ENCODE measurements around the gene SMYD3.
"Not testable (repeated sequence)": the region's sequence is repeated elsewhere in the genome, so short reads cannot be mapped to it uniquely, and the experiment has no call there.

The SMYD3 gene

DNA sequence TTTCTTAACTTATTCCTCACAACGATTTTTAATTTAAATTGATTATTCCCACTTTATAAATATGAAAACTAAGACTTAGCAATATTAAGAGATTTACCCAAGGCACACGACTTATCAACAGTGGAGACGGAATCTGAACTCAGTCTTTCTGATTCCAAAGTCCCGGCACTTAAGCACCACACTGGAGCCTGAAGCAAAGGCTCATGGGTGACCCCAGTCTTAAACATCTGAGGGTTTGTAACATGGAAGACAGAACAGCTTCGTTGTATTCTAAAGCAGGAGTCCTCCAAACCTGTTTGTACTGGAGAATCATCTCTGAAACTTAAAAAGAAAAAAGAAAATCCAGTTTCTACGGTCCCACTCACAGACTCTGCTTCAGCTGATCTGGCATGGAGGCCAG is 519.5 kb downstream of the SMYD3 start:
- ATAC-seq (replicated peaks) (no peak), DNase-seq (no peak)
- Mint-ChIP-seq H3K27me3 (no peaks in the 10 kb centered on the region), H3K9me3 (peaks cover 0 to 1% of the 10 kb centered on the region in 2 donors), H3K27ac (no peak overlapping the region), H3K4me1 (peaks cover 0 to 3% of the 10 kb centered on the region in 2 donors), H3K36me3 (peaks cover 2 to 9% of the 10 kb centered on the region in 2 donors), H3K4me3 (no peak overlapping the region)

DNA sequence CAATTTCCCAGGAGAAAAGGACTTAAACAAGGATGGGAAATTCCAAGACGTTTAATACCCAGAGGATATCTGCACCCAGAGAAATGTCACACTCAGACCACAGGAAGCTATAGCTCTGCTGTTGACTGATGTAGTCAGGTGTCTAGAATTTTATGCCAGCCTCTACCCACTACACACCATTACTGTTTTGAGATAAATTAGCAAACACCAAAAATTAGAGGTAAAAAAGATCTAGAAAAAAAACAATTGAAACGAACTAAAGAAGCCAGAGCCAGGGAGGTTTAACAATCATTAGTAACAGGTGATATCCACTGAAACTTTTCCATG is 519.9 kb downstream of the SMYD3 start:
- no peak for ATAC-seq (replicated peaks)
- Mint-ChIP-seq H3K27me3 (no peaks in the 10 kb centered on the region), H3K27ac (no peak overlapping the region)

DNA sequence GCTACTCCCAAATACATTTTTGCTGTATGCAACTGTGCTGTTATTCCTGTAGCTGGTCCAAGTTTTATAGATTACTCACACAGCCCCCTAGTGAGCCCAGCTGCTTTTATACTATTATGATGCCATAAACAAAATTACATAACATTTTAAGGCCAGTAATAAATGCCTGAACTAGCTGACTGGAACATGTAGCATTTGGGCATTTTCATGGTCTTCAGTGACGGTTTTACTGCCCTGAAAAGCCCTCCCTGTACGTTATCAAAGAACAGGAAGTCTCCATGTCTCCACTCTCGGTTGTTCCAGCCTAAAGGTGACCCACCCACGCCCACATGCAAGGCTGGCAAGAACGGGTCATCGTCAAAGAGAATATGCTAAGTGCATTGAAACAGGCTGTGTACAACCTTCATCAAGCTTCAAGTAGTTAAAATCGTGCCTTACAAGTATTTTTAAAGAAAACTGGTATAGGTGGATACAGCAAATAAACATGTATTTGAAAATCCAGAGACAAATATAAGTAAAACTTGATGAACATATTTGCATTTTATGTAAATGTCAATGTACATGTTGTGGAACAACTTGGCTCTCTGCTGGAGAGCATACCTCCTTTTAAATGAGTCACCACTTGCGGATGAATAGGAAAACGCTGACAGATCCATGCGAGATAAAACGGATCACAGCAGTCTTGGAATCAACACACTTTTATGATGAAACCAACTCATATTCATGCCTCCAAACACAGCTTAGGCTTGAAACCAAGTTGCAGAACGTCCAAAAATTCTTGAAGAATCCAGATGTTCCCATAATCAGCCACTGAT is 520.5 kb downstream of the SMYD3 start:
- no peak for ATAC-seq (replicated peaks)
- H3K4me1 Mint-ChIP-seq = peaks cover 0 to 3% of the 10 kb centered on the region in 2 donors
- H3K9me3 Mint-ChIP-seq = peaks cover 0 to 1% of the 10 kb centered on the region in 2 donors

More for the DNA sequence above, 519.9 kb downstream of the SMYD3 start:
- DNase-seq = no peak
- Mint-ChIP-seq H3K9me3 (peaks cover 0 to 1% of the 10 kb centered on the region in 2 donors), H3K36me3 (peaks cover 2 to 9% of the 10 kb centered on the region in 2 donors), H3K4me1 (peaks cover 0 to 3% of the 10 kb centered on the region in 2 donors), H3K4me3 (no peak overlapping the region)

DNA sequence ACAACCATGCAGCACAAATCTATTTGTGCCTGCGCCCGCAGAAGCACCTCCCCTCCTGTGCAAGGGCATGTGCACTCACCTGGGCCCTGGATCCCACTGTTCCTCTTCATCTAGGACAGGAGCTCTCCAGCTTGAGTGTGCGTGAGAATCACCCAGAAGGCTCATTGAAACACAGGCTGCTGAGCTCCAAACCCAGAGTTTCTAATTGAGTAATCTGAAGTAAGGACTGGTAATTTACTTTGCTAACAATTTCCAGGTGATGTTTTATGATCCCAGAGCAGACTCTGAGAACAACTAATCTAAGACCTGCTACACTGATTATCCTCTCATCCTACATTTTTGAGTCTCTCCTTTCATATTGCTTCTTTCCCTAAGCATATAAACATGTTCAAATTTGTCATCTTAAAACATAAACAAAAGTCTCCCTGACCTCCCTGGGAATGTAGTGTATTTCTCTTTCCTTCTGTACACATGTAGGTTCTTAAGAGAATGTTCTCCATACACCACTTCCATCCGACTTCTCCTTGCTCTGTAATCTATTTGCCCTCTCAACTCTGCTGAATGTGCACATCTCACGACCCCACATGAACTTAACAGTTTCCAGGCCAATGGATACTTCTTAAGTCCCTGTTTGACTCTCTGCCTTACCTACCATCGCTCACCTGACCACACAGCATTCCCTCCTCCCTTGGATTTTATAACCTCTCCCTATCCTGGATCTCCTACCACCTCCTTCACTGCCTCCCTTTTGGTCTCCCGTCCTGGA is 522.5 kb downstream of the SMYD3 start:
- ATAC-seq (replicated peaks) (no peak), DNase-seq (no peak)
- Mint-ChIP-seq H3K27me3 (no peaks in the 10 kb centered on the region), H3K36me3 (peaks cover 2 to 9% of the 10 kb centered on the region in 2 donors), H3K4me3 (no peak overlapping the region), H3K4me1 (peaks cover 0 to 3% of the 10 kb centered on the region in 2 donors), H3K27ac (no peak overlapping the region), H3K9me3 (peaks cover 0 to 1% of the 10 kb centered on the region in 2 donors)

More for the DNA sequence above, 520.5 kb downstream of the SMYD3 start:
- H3K27ac Mint-ChIP-seq = no peak overlapping the region
- H3K4me3 Mint-ChIP-seq = no peak overlapping the region
- peaks cover 2 to 9% of the 10 kb centered on the region in 2 donors for H3K36me3 Mint-ChIP-seq
- no peaks in the 10 kb centered on the region for H3K27me3 Mint-ChIP-seq
- DNase-seq = no peak

DNA sequence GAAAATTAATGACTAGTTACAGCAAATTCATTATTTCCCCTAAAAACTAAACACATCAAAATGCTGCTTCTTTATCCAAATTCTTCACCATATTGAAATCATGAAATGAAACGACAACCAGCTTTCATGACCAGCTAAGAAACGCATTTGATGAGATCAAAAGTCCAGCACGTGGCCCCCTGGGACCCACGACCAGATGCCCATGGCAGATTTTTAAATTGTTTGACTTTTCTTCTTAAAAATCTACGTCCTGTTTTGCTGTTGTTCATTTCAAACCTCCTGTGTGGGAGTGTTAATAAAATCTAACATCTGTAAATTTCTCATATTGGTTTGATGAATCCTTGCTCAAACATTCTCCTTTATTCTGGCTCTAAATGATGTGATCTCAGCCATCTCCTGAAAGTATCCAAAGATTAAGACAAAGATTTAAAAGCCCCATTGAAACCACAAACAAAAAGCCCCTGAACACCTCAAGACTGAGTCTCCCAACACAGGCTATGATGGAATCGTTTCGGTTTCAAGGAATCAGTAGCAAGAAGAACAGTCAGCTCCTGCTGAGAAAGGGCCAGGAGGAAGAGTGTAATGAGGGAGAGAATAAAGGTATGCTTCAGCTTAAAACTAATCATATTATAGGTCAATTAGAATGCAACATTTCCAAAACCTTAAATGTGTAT is 523.6 kb downstream of the SMYD3 start:
- Mint-ChIP-seq H3K4me3 (no peak overlapping the region), H3K4me1 (peaks cover 0 to 3% of the 10 kb centered on the region in 2 donors), H3K9me3 (no peaks in the 10 kb centered on the region), H3K27ac (no peak overlapping the region), H3K36me3 (peaks cover 2 to 3% of the 10 kb centered on the region in 2 donors), H3K27me3 (no peaks in the 10 kb centered on the region)
- DNase-seq (no peak), ATAC-seq (replicated peaks) (no peak)

DNA sequence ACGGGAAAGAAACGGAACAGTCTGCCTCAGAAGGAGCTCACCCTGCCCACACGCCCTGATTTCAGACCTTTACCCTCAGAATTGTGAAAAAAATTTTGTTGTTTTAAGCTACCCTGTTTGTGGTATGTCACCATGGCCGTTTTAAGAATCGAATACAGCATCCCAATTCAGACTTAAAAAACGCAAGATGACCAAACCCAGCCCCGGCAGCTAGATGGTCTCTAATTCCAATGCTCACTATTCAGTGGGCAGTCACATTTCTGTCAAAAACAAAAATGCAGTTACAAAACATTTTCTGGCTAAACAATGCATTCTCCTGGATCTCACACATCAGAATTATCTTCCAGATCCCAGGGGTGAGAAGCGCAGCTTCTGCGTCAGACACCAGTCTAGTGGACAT is 527.5 kb downstream of the SMYD3 start:
- Mint-ChIP-seq H3K27ac (no peak overlapping the region), H3K4me1 (peaks cover 0 to 1% of the 10 kb centered on the region in 2 donors), H3K27me3 (no peaks in the 10 kb centered on the region), H3K4me3 (no peak overlapping the region), H3K9me3 (no peaks in the 10 kb centered on the region), H3K36me3 (peaks cover 0 to 2% of the 10 kb centered on the region in 2 donors)
- DNase-seq (no peak), ATAC-seq (replicated peaks) (no peak)

DNA sequence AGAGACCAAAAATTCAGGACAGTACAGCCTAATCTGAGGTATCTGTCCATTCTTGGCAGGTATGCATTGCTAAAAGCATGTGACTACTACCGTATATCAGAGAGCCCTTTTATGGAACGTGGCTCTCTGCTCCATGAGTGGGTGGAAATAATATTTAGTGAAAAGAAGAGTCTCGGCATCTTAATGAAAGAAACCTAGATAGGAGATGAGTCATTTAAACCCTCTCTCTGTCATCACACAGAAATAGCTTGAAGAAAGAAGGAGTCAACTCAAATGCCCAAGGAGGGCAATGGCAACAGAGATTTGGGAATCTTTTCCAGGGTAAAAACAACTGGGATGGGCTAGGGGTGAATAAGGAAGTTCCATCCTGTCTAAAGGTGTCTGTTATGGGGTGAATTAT is 528.2 kb downstream of the SMYD3 start:
- no peaks in the 10 kb centered on the region for H3K27me3 Mint-ChIP-seq
- no peak overlapping the region for H3K27ac Mint-ChIP-seq
- no peak overlapping the region for H3K4me3 Mint-ChIP-seq
- no peaks in the 10 kb centered on the region for H3K9me3 Mint-ChIP-seq
- peaks cover 0 to 1% of the 10 kb centered on the region in 2 donors for H3K4me1 Mint-ChIP-seq
- DNase-seq = no peak
- ATAC-seq (replicated peaks) = no peak
- peaks cover 0 to 2% of the 10 kb centered on the region in 2 donors for H3K36me3 Mint-ChIP-seq

DNA sequence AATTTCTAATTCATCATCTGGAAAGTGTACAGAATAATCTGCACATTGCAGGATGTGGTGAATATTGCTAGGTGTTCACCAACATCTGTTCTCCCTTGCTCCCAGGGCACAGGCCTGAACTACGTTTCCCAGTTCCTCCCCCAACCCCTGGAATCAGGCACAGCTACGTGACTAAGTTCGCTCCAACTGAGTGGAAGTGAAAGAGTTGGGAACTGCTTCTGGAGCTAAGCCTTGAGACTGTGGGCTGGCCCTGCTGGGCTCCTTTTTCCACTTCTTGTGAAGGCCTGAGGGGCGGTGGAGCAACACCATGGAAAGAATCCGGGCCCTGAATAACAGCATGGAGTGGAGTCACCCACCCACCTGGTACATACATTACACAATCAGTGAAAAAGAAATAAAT is 534.6 kb downstream of the SMYD3 start:
- Mint-ChIP-seq H3K4me3 (no peak overlapping the region), H3K36me3 (no peaks in the 10 kb centered on the region), H3K4me1 (peaks cover 0 to 1% of the 10 kb centered on the region in 2 donors), H3K9me3 (peaks cover 2 to 4% of the 10 kb centered on the region in 2 donors), H3K27ac (no peak overlapping the region), H3K27me3 (no peaks in the 10 kb centered on the region)
- no peak for DNase-seq
- ATAC-seq (replicated peaks) = no peak

DNA sequence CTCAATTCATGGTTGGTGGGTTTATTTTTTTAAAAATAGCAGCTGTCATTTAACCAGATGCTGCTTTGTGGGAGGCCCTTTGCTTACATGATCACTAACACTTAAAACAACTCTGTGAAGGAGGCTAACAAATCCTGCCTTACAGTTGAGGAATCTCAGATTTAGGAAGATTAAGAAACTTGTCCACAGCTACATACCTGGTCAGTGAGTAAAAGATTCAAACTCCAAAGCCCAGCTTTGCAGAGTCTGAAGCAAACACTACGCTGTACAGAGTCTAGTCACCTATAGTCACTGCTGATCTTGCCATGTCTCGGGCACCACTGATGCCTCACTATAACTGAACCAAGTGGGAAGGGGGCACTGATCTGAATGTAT is 535.4 kb downstream of the SMYD3 start:
- Mint-ChIP-seq H3K4me3 (no peak overlapping the region), H3K9me3 (peaks cover 2 to 4% of the 10 kb centered on the region in 2 donors), H3K27me3 (no peaks in the 10 kb centered on the region), H3K4me1 (peaks cover 0 to 1% of the 10 kb centered on the region in 2 donors), H3K27ac (no peak overlapping the region), H3K36me3 (no peaks in the 10 kb centered on the region)
- DNase-seq (no peak), ATAC-seq (replicated peaks) (no peak)

DNA sequence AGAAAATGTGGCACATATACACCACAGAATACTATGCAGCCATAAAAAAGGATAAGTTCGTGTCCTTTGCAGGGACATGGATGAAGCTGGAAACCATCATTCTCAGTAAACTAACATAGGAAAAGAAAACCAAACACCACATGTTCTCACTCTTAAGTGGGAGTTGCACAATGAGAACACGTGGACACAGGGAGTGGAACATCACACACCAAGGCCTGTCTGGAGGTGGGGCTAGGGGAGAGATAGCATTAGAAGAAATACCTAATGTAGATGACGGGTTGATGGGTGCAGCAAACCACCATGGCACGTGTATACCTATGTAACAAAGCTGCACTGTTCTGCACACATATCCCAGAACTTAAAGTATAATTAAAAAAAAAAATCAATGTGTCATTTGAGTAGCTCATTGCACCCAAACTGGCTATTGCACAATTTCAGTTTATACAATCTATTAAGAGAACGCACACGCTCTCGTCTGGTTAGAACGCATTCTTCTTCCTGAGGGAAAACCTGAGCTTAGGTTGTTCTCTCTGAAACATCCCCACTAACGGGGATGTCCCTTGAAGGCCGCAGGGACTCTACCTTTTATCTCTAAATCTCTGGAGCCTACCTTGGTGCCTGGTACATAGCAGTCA is 535.9 kb downstream of the SMYD3 start:
- ATAC-seq (replicated peaks); H3K9me3 Mint-ChIP-seq; H3K4me1 Mint-ChIP-seq; H3K4me3 Mint-ChIP-seq; H3K36me3 Mint-ChIP-seq; H3K27me3 Mint-ChIP-seq; H3K27ac Mint-ChIP-seq; DNase-seq: not testable (repeated sequence)

DNA sequence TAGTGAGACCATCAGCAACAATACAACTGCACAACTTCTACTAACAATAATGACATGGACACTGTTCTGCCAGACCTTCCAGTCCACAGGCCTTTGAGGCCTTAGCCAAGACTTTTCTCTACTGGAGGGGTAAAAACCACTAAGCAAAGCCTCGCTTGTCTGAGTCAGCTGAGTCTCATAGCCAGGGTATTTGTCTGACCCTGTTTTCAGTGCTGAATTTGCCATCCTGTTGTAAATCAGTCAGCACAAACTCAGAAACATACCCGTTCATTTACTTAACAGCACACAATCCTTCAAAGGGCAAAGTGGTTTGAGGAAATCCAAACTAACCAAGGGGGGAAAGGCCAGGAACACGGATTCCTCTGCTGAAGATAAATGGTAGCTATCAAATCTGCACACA is 537.8 kb downstream of the SMYD3 start:
- Mint-ChIP-seq H3K4me1 (peaks cover 0 to 1% of the 10 kb centered on the region in 2 donors), H3K27ac (no peak overlapping the region), H3K4me3 (no peak overlapping the region), H3K9me3 (peaks cover 2 to 4% of the 10 kb centered on the region in 2 donors), H3K36me3 (no peaks in the 10 kb centered on the region), H3K27me3 (no peaks in the 10 kb centered on the region)
- DNase-seq (no peak), ATAC-seq (replicated peaks) (no peak)

DNA sequence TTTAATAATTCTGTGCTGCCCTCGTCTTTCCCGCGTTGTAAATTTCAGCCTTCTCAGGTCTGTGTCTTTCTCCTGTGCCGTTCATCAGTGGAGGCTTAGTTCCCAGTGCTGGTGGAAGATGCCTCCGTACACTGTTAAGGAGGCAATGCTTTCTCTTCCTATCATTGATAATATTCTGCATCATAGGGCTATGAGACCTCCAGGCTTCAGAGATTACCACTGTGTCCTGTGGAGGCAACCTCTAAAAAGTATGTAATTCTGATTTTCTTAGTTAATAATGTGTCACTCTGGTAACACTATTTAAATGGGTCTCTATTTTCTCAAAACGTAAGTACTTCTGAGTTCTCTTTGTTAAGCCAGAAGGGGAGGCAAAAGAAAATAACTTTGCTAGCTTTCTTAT is 538.3 kb downstream of the SMYD3 start:
- peaks cover 0 to 1% of the 10 kb centered on the region in 2 donors for H3K4me1 Mint-ChIP-seq
- no peaks in the 10 kb centered on the region for H3K36me3 Mint-ChIP-seq
- ATAC-seq (replicated peaks) (no peak), DNase-seq (no peak)
- H3K27me3 Mint-ChIP-seq = no peaks in the 10 kb centered on the region
- peaks cover 2 to 4% of the 10 kb centered on the region in 2 donors for H3K9me3 Mint-ChIP-seq
- no peak overlapping the region for H3K27ac Mint-ChIP-seq
- no peak overlapping the region for H3K4me3 Mint-ChIP-seq

DNA sequence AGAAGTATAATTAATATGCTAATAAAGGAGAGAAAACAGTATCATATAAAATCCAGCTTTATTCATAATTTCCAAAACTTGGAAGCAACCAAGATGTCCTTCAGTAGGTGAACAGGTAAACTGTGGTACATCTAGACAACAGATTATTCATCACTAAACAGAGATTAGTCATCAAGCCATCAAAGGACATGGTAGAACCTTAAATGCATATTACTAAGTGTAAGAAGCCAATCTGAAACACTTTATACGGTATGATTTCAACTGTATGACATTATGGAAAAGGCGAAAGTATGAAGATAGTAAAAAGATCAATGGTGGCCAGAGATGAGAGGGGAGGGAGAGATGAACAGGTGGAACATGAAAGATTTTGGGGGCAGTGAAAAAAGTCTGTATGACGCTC is 541.7 kb downstream of the SMYD3 start:
- ATAC-seq (replicated peaks) = no peak
- Mint-ChIP-seq H3K36me3 (peaks cover 0 to 2% of the 10 kb centered on the region in 2 donors), H3K9me3 (no peaks in the 10 kb centered on the region), H3K4me1 (peaks cover 0 to 1% of the 10 kb centered on the region in 2 donors), H3K27ac (no peak overlapping the region), H3K4me3 (no peak overlapping the region), H3K27me3 (no peaks in the 10 kb centered on the region)
- DNase-seq = no peak

DNA sequence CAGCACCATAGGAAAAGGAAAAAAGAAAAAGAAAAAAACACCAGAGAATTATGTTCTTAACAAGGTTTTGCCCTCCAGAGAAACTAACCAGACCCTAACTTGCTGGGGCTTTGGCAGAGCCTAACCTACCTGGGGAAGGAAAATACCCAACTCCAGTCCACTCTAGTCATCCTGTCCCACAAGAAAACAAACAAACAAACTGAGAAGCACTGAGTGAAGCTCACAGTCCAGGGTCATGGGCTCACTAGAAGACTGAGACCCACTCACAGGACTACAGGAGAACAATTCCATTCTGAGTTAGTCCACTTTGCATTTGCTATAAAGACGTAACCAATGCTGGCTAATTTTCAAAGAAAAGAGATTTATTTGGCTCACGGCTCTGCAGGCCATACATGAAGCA is 543.4 kb downstream of the SMYD3 start:
- Mint-ChIP-seq H3K27ac (no peak overlapping the region), H3K4me3 (no peak overlapping the region), H3K36me3 (peaks cover 0 to 6% of the 10 kb centered on the region in 2 donors), H3K9me3 (no peaks in the 10 kb centered on the region), H3K27me3 (no peaks in the 10 kb centered on the region), H3K4me1 (peaks cover 0 to under 1% of the 10 kb centered on the region in 2 donors)
- DNase-seq (no peak), ATAC-seq (replicated peaks) (no peak)
